ENCODE measurements around the gene CEP135.
"Not testable (repeated sequence)": the region's sequence is repeated elsewhere in the genome, so short reads cannot be mapped to it uniquely, and the experiment has no call there.

CEP135 gene

DNA sequence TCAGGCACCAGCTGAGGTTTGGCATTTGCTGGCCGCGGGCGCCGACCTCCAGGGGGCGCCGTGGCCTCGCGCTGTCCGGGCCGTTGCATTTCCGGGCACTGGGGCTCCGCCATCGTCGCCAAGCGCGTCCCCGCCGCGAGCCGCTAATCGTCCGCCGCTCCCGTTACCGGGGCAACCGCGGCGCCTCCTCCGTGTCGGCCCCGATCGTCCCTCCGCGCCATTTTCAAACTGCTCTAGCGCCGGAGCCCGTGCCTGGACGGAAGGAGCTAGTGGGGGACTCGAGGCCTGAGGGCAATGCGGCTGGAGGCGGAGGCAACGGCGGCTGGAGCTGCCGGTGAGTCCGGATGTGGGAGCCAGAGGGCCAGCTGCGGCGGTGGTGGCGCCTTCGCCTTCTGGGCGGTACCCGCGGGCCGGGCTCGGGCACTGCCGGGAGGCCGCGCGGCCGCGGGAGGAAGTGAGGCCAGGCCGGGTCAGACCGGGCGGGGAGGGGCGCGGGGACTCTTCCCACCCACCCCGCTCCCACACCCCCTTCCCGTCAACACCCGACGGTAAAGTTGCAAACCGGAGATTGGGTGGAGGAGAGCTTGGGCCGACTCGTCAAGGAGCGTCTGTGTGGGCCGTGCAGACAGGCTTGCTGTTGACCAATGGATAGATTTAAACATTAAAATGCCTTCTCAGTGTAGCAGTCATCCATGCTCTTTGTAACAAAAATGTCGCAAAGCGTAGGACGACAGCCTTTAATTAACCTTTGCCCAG, at the start of gene CEP135:
Gene CEP135, plus strand, starts transcription at position 220 of the 756 bp plus-strand sequence. CDS start 3,186 bp downstream, outside the sequence.
- peak; percentile 92 for DNase-seq (ENCODE audit: low spot score)

GRCh38 chr4:55902677-55903076, 46.1 kb upstream of the CEP135 start:
- no peak for DNase-seq (ENCODE audit: low spot score)

DNA sequence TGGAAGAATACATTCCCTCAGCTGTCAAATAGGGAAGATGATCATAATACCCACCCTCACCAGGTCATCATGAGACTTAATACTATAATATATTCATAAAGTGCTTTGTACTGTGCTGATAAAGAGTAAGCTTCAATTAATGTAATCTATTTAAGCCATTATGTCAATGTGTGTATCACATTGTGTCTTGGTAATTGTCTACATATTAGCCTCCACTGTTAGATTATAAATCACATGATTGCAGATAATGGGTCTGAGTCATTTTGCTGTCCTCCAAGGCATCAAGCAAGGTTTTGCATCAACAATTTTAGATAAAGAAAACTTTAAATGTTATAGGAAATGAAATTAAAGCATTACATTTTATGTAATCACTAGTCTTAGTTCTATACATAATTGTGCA, 45.2 kb upstream of the CEP135 start:
- DNase-seq (ENCODE audit: low spot score), result no peak

DNA sequence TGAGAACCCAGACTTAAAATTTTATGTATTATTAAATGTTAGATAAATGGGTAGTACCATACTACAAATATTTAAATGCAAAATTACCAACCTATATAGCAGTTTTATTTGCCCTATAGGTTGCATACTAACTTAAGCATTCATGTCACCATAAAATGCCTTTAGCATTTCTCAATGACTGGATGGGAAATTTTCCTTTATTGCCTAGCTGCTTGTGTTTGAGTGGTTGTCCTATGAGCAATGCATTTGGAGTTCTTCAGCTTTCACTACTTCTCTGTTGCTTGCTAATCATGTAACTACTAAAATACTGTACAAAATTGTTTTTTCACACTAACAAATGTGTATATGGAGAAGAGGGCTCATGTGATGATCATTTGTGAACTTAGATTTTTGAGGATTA, 44.2 kb upstream of the CEP135 start:
- no peak for DNase-seq (ENCODE audit: low spot score)

DNA sequence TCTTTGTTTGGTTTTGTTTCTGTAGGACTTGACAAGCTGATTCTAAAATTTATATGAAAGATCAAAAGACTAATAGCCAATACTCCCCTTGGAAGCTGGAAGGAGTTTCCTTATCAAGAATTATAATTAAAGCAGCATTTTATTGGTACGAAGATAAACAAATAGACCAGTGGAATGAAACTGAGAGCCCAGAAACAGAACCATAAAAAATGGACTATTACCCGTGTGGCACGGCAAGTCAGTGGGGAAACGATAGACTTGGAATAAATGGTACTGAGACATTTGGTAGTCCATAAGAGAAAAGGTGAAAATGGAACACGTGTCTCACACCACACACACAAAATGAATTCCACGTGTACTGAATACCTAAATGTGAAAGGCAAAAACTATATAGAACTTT, 42.4 kb upstream of the CEP135 start:
- DNase-seq (ENCODE audit: low spot score), result no peak

GRCh38 chr4:55906989-55907388, 41.8 kb upstream of the CEP135 start:
- DNase-seq (ENCODE audit: low spot score), result peak; percentile 13

- DNase-seq (ENCODE audit: low spot score), result no peak
These were observed 41.3 kb upstream of the CEP135 start for GRCh38 chr4:55907469-55907868.

- no peak for DNase-seq (ENCODE audit: low spot score)
These were observed 38.6 kb upstream of the CEP135 start for GRCh38 chr4:55910140-55910539.

DNA sequence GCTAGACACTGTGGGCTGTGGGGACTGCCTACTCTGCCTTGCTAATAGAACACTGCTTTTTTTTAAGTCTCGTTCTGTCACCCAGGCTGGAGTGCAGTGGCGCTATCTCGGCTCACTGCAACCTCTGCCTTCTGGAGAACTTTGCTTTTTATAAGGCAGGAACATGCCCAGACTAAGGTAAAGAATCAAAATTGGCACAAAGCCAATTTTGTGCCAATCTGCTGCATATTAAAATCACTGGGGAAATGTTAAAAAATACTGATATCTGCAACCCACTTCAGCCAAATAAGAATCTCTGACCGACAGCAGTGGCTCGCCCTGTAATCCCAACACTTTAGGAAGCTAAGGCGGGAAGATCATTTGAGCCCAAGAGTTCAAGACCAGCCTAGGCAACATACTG, 36.5 kb upstream of the CEP135 start:
- DNase-seq (ENCODE audit: low spot score), result no peak

GRCh38 chr4:55920571-55920970, 28.2 kb upstream of the CEP135 start:
- no peak for DNase-seq (ENCODE audit: low spot score)

GRCh38 chr4:55921093-55921492, 27.7 kb upstream of the CEP135 start:
- no peak for DNase-seq (ENCODE audit: low spot score)

DNA sequence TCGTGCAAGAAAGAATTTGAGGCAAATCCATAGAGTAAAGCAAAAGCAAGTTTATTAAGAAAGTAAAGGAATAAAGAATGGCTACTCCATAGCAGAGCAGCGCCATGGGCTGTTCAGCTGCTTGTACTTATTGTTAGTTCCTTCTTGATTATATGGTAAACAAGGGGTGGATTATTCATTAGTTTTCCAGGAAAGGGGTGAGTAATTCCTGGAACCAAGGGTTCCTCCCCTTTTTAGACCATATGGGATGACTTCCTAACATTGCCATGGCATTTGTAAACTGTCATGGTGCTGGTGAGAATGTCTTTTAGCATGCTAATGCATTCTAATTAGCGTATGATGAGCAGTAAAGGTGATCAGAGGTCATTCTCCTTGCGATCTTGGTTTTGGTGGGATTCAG, 23.5 kb upstream of the CEP135 start:
- DNase-seq (ENCODE audit: low spot score), result no peak

DNA sequence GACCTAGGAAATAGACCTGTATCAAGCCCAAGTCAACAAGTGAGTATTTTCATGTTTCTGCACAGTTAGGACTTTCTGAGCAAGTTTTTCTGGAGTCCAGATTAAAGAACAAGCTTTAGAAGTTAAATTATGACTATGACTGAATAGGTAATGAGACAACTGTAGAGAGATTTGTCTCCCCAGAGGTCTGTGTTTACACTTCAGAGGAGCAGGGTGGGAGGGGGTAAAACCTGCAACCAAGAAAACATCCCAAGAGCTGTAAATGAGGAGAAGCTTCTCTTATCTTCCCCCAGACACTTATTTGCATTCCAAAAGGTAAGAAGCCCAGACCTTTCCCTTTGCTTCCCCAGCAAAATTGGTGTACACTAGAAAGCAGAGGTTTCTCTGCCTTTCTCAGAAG, 22.1 kb upstream of the CEP135 start:
- DNase-seq (ENCODE audit: low spot score), result no peak

DNA sequence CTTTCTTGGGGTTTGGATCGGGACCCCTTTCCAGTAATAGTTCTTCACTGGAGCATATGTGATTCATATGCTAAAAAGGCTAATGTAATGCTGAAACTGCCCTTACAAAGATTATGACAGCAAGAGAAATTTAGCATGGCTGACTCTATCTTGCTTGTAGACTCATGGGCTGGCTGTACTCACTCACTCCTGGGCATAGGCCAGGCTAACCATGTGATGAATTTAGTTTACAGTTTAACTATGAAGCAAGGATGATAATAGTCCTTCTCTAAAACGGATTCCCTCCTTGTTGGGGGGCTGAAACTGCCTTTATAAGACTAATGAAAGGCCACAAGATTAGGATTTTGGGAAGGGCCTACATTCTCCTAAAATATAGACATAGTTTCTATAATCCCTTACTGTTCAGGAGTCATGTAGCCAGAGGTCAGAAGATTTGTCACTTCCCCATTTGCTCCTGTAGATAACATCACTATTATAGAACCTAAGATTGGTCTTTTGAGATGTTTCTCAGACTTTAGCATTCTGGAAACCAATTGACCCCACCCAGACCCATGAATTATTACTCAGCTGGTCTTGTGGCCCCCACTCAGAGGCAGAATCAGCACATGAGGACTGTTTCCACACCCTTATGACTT, 20.8 kb upstream of the CEP135 start:
- DNase-seq (ENCODE audit: low spot score), result no peak

- DNase-seq (ENCODE audit: low spot score), result no peak
These were observed 19.9 kb upstream of the CEP135 start for GRCh38 chr4:55928846-55929245.

DNA sequence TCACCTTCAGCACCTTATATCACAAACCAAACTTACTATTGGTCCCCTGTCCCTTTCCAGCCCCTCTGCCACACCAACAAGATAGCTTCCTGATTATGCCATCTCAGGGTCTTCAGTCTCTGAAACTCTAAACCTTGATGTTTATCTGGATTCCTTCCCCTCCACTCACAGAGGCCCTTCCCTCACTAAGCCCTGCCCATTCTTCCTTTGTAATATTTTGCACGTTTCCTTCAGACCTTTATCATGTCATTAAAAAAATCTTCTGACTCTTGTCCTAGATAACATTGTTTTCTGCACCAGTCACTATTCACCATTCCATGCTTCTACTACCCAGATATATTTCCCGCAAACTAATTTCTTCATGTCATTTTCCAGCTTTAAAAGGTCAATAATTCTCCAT, 17.7 kb upstream of the CEP135 start:
- DNase-seq (ENCODE audit: low spot score), result no peak

DNA sequence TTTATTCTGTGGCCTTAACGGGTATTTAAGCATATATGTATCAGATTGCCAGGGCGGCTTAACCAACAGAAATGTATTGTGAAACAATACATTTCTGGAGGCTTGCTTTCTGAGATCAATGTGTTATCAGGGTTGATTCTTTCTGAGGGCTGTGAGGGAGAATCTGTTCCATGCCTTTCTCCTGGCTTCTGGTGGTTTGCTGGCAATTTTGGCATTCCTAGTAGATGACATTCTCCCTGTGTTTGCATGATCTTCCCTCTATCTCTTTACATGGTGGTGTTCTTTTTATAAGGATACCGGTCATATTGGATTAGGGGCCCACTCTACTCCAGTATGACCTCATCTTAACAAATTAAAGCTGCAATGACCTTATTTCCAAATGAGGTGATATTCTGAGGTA, 16.9 kb upstream of the CEP135 start:
- no peak for DNase-seq (ENCODE audit: low spot score)

DNA sequence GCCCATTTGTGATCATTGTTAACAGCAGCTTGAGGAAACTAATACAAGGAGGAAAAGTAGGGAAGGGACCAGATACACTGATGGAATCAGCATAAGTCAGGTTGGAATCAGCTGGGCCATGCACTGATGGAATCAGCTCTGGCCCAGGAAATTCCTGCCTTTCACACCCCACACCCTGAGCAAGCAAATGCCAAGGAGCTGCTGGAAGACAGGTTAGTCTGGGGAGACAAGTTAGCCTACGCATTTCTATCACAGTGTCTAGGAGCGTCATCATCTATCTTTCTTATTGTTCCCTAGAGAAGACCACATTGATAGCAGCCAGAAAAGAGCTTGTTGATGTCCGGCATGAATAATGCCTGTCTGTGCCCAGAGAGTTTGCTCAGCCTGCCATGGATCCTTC, 16.2 kb upstream of the CEP135 start:
- DNase-seq (ENCODE audit: low spot score), result no peak

DNA sequence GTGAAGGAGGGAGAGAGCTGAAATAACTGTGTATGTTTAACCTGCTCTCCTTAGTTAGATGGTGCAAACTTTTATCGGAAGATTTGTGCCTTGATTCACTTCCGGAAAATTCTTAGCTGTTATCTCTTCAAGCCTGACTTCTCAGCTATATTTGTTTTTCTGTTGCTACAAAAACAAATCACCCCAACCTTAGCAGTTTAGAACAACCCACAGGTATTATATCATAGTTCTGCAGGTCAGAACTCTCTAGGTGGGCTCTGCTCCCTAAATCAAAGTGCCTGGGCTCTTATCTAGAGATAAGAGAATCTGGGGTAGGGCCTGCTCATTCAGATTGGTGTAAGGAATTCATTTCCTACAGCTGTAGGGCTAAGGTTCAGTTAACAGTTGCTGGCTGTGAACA, 15.1 kb upstream of the CEP135 start:
- DNase-seq (ENCODE audit: low spot score), result no peak

DNA sequence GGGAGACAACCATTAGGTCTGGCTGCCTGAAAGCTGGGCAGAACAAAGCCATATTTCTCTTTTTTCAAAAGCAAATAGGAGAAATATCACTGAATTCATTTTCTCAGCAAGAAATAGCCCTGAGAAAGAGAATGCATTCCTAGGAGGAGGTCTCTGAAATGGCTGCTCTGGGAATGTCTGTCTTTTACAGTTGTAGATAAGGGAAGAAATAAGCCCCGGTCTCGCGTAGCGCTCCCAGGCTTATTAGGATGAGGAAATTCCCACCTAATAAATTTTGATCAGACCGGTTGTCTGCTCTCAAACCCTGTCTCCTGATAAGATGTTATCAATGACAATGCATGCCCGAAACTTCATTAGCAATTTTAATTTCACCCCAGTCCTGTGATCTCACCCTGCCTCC, 12.8 kb upstream of the CEP135 start:
- DNase-seq (ENCODE audit: low spot score), result not testable (repeated sequence)

GRCh38 chr4:55938481-55938880, 10.3 kb upstream of the CEP135 start:
- no peak for DNase-seq (ENCODE audit: low spot score)

GRCh38 chr4:55939421-55939820, 9.3 kb upstream of the CEP135 start:
- DNase-seq (ENCODE audit: low spot score), result no peak

DNA sequence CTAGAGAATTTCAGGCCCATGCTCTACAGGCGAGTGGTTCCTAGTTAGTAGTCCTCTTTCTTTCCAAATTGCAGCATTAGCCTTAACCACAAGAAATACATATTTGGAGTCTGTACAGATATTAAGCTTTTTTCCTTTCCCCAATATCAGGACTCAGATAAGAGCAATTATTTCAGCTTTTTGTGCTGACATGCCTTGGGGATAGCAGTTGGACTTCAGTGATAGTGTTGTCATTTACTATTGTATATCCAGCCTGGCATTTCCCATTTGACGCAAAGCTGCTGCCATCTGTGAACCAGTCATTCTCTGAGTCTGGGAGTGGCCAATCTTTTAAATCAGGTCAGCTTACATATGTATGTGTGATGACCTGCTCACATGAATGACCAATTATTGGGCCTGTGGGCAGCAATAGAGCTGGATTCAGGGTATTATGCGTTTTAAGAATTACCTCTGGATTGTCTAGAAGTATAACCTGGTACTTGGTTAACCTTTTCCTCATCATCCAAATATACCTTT, 6.8 kb upstream of the CEP135 start:
- DNase-seq (ENCODE audit: low spot score), result no peak
